HG03064 (cell line): ENCODE data around the gene TSC2.
"Not testable (repeated sequence)": the region's sequence is repeated elsewhere in the genome, so short reads cannot be mapped to it uniquely, and the experiment has no call there.

Source experiments
- ATAC-seq: cut with Tn5 transposase; IDR thresholded peaks from one replicate; pipeline ENCODE4 v1.9.1; 2021; ENCODE audit warnings: low read depth; ENCODE audit not compliant: unreplicated experiment

TSC2 gene

GRCh38 chr16:2114885-2115590, 67.3 kb downstream of the TSC2 start:
- ATAC-seq: not testable (repeated sequence)

GRCh38 chr16:2115591-2115973, 67.8 kb downstream of the TSC2 start:
- no peak for ATAC-seq

GRCh38 chr16:2116428-2116827, 68.6 kb downstream of the TSC2 start:
- ATAC-seq: not testable (repeated sequence)

GRCh38 chr16:2117341-2117740, 69.6 kb downstream of the TSC2 start:
- ATAC-seq: not testable (repeated sequence)

GRCh38 chr16:2117960-2118722, 70.4 kb downstream of the TSC2 start:
- not testable (repeated sequence) for ATAC-seq

- ATAC-seq: not testable (repeated sequence)
These were observed 73.5 kb downstream of the TSC2 start for GRCh38 chr16:2121325-2121724.

- ATAC-seq: no peak
These were observed 74.1 kb downstream of the TSC2 start for GRCh38 chr16:2121853-2122252.

GRCh38 chr16:2122429-2122828, 74.6 kb downstream of the TSC2 start:
- no peak for ATAC-seq

GRCh38 chr16:2122934-2123683, 75.3 kb downstream of the TSC2 start:
- not testable (repeated sequence) for ATAC-seq

- ATAC-seq: not testable (repeated sequence)
These were observed 76.1 kb downstream of the TSC2 start for GRCh38 chr16:2123706-2124376.

GRCh38 chr16:2124377-2124693, 76.5 kb downstream of the TSC2 start:
- ATAC-seq: not testable (repeated sequence)

GRCh38 chr16:2124694-2125444, 77.1 kb downstream of the TSC2 start:
- not testable (repeated sequence) for ATAC-seq

GRCh38 chr16:2125609-2126008, 77.8 kb downstream of the TSC2 start:
- not testable (repeated sequence) for ATAC-seq

GRCh38 chr16:2126161-2126743, 78.5 kb downstream of the TSC2 start:
- not testable (repeated sequence) for ATAC-seq

GRCh38 chr16:2126928-2127556, 79.3 kb downstream of the TSC2 start:
- ATAC-seq: not testable (repeated sequence)

- not testable (repeated sequence) for ATAC-seq
These were observed 80.0 kb downstream of the TSC2 start for GRCh38 chr16:2127630-2128280.

GRCh38 chr16:2129251-2129650, 81.5 kb downstream of the TSC2 start:
- not testable (repeated sequence) for ATAC-seq

- ATAC-seq: not testable (repeated sequence)
These were observed 82.2 kb downstream of the TSC2 start for GRCh38 chr16:2129890-2130447.
